Fibroblast of lung (primary cell): ENCODE data around the gene MSH3. TPM values are rescaled to one million over a fixed set of nuclear protein-coding genes. Genes with fewer than 3 reads are reported as not detected.

Experiments
- DNase-seq, 2 donors: peaks; one replicate each; pipeline versions ENCODE4 v3.0.0 to v3.0.0-alpha.2; 2010; ENCODE audit warnings: low read depth in 2 of 2
- H2AFZ ChIP-seq: 2 replicates; pipeline ENCODE4 v1.5.1; 2012; ENCODE audit warnings: low read length, control low read depth, inconsistent platforms
- H3K27ac ChIP-seq: 2 replicates; pipeline ENCODE4 v1.5.1; 2011; ENCODE audit warnings: low read length, control low read depth; ENCODE audit not compliant: insufficient read depth
- H3K27me3 ChIP-seq: 2 replicates; pipeline ENCODE4 v1.5.1; 2011; ENCODE audit warnings: mild to moderate bottlenecking, low read length; ENCODE audit not compliant: control insufficient read depth, insufficient read depth
- H3K36me3 ChIP-seq: 2 replicates; pipeline ENCODE4 v1.5.1; 2011; ENCODE audit warnings: low read length; ENCODE audit not compliant: control insufficient read depth, insufficient read depth
- H3K4me1 ChIP-seq: 2 replicates; pipeline ENCODE4 v1.5.1; 2011; ENCODE audit warnings: low read length; ENCODE audit not compliant: control insufficient read depth, insufficient read depth; ENCODE audit errors: extremely low read depth
- H3K4me2 ChIP-seq: 2 replicates; pipeline ENCODE4 v1.5.1; 2011; ENCODE audit warnings: low read length, control low read depth; ENCODE audit not compliant: insufficient read depth; ENCODE audit errors: extremely low read depth
- H3K4me3 ChIP-seq, 4 experiments: fragments of 200-600 bp in 1 of 4; sonication (generic) in 1 of 4; replicated peaks in 1 of 4; 2 replicates each; pipeline ENCODE4 v1.5.1; 2011 to 2016; ENCODE audit warnings: low read length in 4 of 4, low read depth in 3 of 4, mild to moderate bottlenecking in 3 of 4, control low read depth in 2 of 4, inconsistent platforms in 1 of 4, mixed read lengths in 1 of 4; ENCODE audit not compliant: insufficient read depth in 1 of 4; ENCODE audit errors: control extremely low read depth in 1 of 4
- H3K79me2 ChIP-seq: 2 replicates; pipeline ENCODE4 v1.5.1; 2012; ENCODE audit warnings: mild to moderate bottlenecking, low read length, inconsistent platforms; ENCODE audit not compliant: control insufficient read depth, insufficient read depth
- H3K9ac ChIP-seq: 2 replicates; pipeline ENCODE4 v1.5.1; 2011; ENCODE audit warnings: mild to moderate bottlenecking, low read length, control low read depth; ENCODE audit not compliant: insufficient read depth
- H3K9me3 ChIP-seq: 2 replicates; pipeline ENCODE4 v1.5.1; 2012; ENCODE audit warnings: low read depth, low read length; ENCODE audit not compliant: control insufficient read depth, insufficient read depth
- H4K20me1 ChIP-seq: 2 replicates; pipeline ENCODE4 v1.5.1; 2011; ENCODE audit warnings: low read length; ENCODE audit not compliant: control insufficient read depth, insufficient read depth; ENCODE audit errors: extremely low read depth
- EZH2 ChIP-seq: IDR thresholded peaks from 2 replicates; pipeline ENCODE4 v1.5.1; 2012; ENCODE audit warnings: low read length, control low read depth, mild to moderate bottlenecking; ENCODE audit errors: missing control alignments
- polyA plus RNA-seq, 2 donors: library from polyadenylated mRNA; depleted of rRNA in 1 of 2; stranded (reverse) in 1 of 2; unstranded in 1 of 2; fragments of >200 nt; gene quantifications; 2 replicates each; pipeline ENCODE4 v1.2.1, GENCODE V29; 2011 to 2012; ENCODE audit warnings: missing spikeins in 1 of 2
- total RNA-seq: library from RNA; depleted of rRNA; stranded (reverse); fragments of >200 nt; gene quantifications from 2 replicates; pipeline ENCODE4 v1.2.1, GENCODE V29; 2014
- TF ChIP-seq, protein P1 (sequence below), 2 donors: IDR thresholded peaks in 1 of 2; conservative IDR thresholded peaks in 1 of 2; 1 replicate in 1 of 2; 2 replicates in 1 of 2; pipeline ENCODE4 v1.5.1; 2011 to 2012; ENCODE audit warnings: low read length in 2 of 2, control low read depth in 1 of 2, inconsistent platforms in 1 of 2, low read depth in 1 of 2, mild to moderate bottlenecking in 1 of 2

The MSH3 gene
- total and polyA plus RNA-seq, 2 donors (not counting 1 experiment from before 2014, with no cell fraction given): 9.1 to 14.4 TPM

DNA sequence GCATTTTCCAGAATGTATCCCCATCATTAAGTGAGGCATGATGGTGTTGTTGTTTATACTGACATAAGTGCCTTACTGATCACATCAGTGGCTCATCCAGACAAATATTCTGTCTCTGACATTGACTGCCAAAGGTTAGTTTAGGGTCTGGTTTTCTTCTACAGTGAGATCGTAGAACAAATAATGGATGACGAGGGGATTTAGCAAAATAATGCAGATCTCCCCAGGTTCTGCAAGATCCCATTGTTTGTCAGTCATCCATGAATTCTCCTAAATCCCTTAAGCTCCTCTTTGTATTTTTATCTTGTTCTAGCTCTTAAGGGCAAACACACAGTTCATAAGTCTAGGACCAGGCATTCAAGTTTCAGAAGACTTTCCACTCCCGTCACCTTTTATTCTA lies 93.5 kb downstream of the MSH3 start:
- Histone ChIP-seq H3K4me2 (no peak overlapping the region), H3K4me3 (no peak overlapping the region), H3K4me1 (no peaks in the 10 kb centered on the region), H4K20me1 (no peaks in the 10 kb centered on the region), H3K36me3 (no peaks in the 10 kb centered on the region), H2AFZ (no peak overlapping the region), H3K27ac (no peak overlapping the region), H3K9me3 (no peaks in the 10 kb centered on the region), H3K79me2 (no peaks in the 10 kb centered on the region), H3K27me3 (no peaks in the 10 kb centered on the region), H3K9ac (no peak overlapping the region)
- no peak for DNase-seq
- TF ChIP-seq, protein P1, sequence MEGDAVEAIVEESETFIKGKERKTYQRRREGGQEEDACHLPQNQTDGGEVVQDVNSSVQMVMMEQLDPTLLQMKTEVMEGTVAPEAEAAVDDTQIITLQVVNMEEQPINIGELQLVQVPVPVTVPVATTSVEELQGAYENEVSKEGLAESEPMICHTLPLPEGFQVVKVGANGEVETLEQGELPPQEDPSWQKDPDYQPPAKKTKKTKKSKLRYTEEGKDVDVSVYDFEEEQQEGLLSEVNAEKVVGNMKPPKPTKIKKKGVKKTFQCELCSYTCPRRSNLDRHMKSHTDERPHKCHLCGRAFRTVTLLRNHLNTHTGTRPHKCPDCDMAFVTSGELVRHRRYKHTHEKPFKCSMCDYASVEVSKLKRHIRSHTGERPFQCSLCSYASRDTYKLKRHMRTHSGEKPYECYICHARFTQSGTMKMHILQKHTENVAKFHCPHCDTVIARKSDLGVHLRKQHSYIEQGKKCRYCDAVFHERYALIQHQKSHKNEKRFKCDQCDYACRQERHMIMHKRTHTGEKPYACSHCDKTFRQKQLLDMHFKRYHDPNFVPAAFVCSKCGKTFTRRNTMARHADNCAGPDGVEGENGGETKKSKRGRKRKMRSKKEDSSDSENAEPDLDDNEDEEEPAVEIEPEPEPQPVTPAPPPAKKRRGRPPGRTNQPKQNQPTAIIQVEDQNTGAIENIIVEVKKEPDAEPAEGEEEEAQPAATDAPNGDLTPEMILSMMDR (conservative IDR thresholded peaks at IDR 0.05 in 1 of 2, IDR thresholded peaks at IDR 0.05 in 1 of 2; ENCODE audit: low read depth in 1 of 2, low read length in 2 of 2): no peak
- no peak for TF ChIP-seq EZH2

DNA sequence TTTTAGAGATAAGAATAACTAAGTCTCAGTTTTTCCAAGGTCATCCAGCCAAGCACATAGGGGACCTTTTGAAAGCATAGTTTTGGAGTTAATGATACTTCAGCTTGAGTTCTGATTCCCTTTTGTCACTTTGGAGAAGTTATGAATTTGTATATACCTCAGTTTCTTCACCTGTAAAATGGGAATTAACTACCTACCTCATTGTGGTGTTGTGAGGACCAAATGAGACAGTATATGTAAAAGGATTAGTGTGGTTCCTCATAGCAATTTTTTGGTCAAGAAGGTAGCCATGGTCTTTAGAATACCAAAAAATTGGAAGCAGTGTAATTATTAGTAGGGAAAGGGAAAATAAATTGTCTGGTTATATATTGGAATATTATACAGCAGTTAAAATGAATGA lies 98.0 kb downstream of the MSH3 start:
- Histone ChIP-seq H2AFZ (no peak overlapping the region), H4K20me1 (no peaks in the 10 kb centered on the region), H3K9me3 (no peaks in the 10 kb centered on the region), H3K27ac (no peak overlapping the region), H3K9ac (no peak overlapping the region), H3K79me2 (no peaks in the 10 kb centered on the region), H3K27me3 (no peaks in the 10 kb centered on the region), H3K4me3 (no peak overlapping the region), H3K4me1 (no peaks in the 10 kb centered on the region), H3K36me3 (no peaks in the 10 kb centered on the region), H3K4me2 (no peak overlapping the region)
- TF ChIP-seq EZH2: no peak
- TF ChIP-seq, protein P1 (conservative IDR thresholded peaks at IDR 0.05 in 1 of 2, IDR thresholded peaks at IDR 0.05 in 1 of 2; ENCODE audit: low read depth in 1 of 2, low read length in 2 of 2): no peak
- no peak for DNase-seq

DNA sequence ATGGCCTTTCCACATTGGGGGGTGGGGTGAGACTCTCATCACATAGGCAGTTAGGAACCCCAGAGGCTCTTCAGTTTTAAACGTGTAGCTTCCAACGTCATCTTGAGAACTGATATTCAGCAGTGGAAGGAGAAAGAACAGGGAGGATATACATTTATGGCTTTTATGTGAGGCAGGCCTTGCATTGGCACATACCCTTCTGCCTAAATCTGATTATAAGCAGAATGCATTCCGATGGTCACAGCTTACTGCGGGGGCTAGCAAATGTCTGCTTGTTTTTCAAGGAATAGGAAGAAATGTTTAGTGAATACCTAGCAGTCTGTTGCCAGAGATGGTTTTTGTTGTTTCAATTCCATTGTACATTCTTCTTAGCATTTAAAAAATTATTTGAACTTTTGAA lies 99.3 kb downstream of the MSH3 start:
- no peak overlapping the region for H2AFZ ChIP-seq
- no peaks in the 10 kb centered on the region for H3K79me2 ChIP-seq
- no peak overlapping the region for H3K4me3 ChIP-seq
- H3K9me3 ChIP-seq: no peaks in the 10 kb centered on the region
- H3K36me3 ChIP-seq: no peaks in the 10 kb centered on the region
- no peaks in the 10 kb centered on the region for H3K27me3 ChIP-seq
- no peak for TF ChIP-seq EZH2
- TF ChIP-seq, protein P1 (conservative IDR thresholded peaks at IDR 0.05 in 1 of 2, IDR thresholded peaks at IDR 0.05 in 1 of 2; ENCODE audit: low read depth in 1 of 2, low read length in 2 of 2): no peak
- no peak overlapping the region for H3K9ac ChIP-seq
- H4K20me1 ChIP-seq: no peaks in the 10 kb centered on the region
- no peak overlapping the region for H3K4me2 ChIP-seq
- H3K4me1 ChIP-seq: no peaks in the 10 kb centered on the region
- no peak overlapping the region for H3K27ac ChIP-seq
- DNase-seq: no peak
